ENCODE data around the gene HSPA12B. TPM values are rescaled to one million over a fixed set of nuclear protein-coding genes. Genes with fewer than 3 reads are reported as not detected.
A peak's percentile ranks its signal among the peaks of the same experiment; 100 is the strongest.

Gene HSPA12B
- total and polyA plus RNA-seq, 2 of the 13 experiments (the other 11 are each of a cell fraction or from before 2014, with no cell fraction given): 0.01 TPM; not detected in 1

DNA sequence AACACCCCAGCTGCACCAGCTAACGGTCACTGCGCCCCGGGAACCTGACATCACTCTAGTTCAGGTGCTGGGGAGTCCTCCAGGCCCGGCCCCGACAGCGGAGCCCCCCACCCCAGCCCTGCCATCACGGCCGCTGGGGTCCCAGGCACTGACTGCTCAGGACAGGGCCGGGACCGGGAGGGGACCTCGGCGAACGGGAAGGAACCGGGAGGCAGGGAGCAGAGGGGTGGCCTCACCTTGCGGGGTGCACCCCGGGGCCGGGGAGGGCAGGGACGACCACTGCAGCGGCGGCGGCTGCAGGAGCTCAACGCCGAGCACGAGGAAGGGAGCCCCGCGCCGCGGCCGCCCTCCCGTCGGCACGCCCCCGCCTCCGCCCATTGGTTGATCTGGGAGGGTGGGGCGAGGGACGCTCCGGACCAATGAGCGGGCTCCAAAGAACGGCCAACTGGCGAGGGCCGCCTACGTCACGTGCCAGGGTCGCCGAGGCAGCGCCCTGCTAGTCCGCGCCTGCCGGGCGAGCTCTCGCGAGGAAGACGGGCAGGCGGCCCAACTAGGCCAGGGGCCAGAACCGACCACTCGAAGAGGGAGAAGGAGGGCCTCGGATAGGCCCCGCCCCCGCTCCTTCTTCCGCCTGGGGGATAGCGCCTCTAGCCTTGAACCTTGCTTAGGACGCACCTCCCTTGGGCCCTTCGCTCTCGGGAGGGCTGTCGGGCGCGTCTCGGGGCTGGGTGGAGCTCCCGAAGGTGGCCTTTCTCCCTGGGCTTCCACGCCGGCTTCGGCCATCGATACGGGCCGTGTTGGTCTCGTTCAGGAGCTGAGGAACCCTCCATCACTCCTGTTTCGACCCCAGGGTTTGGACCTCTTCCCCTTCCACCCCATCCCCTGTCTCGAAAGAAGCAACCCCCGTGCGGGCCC, 35.2 kb downstream of the HSPA12B start, which contains the start of gene ADISSP (continued):
- TF ChIP-seq, protein P1, sequence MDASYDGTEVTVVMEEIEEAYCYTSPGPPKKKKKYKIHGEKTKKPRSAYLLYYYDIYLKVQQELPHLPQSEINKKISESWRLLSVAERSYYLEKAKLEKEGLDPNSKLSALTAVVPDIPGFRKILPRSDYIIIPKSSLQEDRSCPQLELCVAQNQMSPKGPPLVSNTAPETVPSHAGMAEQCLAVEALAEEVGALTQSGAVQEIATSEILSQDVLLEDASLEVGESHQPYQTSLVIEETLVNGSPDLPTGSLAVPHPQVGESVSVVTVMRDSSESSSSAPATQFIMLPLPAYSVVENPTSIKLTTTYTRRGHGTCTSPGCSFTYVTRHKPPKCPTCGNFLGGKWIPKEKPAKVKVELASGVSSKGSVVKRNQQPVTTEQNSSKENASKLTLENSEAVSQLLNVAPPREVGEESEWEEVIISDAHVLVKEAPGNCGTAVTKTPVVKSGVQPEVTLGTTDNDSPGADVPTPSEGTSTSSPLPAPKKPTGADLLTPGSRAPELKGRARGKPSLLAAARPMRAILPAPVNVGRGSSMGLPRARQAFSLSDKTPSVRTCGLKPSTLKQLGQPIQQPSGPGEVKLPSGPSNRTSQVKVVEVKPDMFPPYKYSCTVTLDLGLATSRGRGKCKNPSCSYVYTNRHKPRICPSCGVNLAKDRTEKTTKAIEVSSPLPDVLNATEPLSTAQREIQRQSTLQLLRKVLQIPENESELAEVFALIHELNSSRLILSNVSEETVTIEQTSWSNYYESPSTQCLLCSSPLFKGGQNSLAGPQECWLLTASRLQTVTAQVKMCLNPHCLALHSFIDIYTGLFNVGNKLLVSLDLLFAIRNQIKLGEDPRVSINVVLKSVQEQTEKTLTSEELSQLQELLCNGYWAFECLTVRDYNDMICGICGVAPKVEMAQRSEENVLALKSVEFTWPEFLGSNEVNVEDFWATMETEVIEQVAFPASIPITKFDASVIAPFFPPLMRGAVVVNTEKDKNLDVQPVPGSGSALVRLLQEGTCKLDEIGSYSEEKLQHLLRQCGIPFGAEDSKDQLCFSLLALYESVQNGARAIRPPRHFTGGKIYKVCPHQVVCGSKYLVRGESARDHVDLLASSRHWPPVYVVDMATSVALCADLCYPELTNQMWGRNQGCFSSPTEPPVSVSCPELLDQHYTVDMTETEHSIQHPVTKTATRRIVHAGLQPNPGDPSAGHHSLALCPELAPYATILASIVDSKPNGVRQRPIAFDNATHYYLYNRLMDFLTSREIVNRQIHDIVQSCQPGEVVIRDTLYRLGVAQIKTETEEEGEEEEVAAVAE (CRISPR knock-in tag; IDR thresholded peaks at IDR 0.05; ENCODE audit: borderline replicate concordance): peak; percentile 88; the same call in 1 of the 2 replicates
- TF ChIP-seq ZNF30 (CRISPR knock-in tag; IDR thresholded peaks at IDR 0.05): peak; percentile 23; the same call in 1 of the 2 replicates
- no peak for TF ChIP-seq ZNF530 (CRISPR knock-in tag; IDR thresholded peaks at IDR 0.05; ENCODE audit: low read depth)
- peak; percentile 80; the same call in 1 of the 2 replicates for TF ChIP-seq MEIS1 (CRISPR knock-in tag; IDR thresholded peaks at IDR 0.05; ENCODE audit: borderline replicate concordance)
- peak; percentile 90 for TF ChIP-seq PPARG (CRISPR knock-in tag; conservative IDR thresholded peaks at IDR 0.05)
- TF ChIP-seq, protein P2, sequence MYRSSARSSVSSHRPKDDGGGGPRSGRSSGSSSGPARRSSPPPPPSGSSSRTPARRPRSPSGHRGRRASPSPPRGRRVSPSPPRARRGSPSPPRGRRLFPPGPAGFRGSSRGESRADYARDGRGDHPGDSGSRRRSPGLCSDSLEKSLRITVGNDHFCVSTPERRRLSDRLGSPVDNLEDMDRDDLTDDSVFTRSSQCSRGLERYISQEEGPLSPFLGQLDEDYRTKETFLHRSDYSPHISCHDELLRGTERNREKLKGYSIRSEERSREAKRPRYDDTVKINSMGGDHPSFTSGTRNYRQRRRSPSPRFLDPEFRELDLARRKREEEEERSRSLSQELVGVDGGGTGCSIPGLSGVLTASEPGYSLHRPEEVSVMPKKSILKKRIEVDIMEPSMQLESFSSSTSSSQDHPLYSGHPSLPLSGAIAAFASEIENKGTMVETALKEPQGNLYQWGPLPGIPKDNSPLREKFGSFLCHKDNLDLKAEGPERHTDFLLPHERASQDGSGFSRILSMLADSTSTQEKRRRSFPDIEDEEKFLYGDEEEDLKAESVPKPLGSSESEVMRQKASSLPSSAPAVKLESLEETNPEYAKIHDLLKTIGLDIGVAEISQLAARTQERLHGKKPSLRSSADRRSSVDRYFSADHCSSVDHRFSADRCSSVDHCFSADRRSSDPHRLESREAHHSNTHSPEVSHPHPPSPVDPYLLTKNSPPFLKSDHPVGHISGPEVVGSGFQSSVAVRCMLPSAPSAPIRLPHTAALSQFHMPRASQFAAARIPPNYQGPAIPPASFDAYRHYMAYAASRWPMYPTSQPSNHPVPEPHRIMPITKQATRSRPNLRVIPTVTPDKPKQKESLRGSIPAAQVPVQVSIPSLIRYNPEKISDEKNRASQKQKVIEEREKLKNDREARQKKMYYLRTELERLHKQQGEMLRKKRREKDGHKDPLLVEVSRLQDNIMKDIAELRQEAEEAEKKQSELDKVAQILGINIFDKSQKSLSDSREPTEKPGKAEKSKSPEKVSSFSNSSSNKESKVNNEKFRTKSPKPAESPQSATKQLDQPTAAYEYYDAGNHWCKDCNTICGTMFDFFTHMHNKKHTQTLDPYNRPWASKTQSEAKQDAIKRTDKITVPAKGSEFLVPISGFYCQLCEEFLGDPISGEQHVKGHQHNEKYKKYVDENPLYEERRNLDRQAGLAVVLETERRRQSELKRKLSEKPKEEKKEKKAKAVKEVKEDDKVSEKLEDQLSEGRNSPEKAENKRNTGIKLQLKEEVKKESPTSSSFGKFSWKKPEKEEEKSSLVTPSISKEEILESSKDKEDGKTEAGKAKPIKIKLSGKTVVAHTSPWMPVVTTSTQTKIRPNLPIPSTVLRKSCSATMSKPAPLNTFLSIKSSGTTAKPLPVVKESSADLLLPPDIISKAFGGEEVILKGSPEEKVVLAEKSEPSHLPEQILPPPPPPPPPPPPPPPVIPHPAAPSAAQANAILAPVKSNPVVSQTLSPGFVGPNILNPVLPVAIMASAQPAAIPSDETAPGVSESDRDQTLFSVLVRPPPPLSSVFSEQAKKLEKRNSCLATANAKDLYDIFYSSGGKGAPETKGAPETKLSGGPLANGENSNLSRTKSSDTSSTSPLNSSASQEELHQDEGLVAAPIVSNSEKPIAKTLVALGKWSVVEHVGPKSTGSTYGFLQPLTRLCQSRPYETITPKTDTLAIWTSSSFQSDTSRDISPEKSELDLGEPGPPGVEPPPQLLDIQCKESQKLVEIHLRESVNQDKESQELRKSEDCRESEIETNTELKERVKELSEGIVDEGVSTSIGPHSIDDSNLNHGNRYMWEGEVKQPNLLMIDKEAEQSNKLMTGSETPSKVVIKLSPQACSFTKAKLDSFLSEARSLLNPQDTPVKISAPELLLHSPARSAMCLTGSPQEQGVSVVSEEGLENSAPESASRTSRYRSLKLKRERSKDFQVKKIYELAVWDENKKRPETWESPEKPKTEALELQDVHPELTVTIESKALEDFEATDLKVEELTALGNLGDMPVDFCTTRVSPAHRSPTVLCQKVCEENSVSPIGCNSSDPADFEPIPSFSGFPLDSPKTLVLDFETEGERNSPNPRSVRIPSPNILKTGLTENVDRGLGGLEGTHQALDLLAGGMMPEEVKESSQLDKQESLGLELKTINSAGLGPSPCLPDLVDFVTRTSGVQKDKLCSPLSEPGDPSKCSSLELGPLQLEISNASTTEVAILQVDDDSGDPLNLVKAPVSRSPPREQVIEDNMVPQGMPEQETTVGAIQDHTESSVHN (CRISPR knock-in tag; IDR thresholded peaks at IDR 0.05): peak; percentile 75; the same call in 1 of the 2 replicates
- TF ChIP-seq, protein P3, sequence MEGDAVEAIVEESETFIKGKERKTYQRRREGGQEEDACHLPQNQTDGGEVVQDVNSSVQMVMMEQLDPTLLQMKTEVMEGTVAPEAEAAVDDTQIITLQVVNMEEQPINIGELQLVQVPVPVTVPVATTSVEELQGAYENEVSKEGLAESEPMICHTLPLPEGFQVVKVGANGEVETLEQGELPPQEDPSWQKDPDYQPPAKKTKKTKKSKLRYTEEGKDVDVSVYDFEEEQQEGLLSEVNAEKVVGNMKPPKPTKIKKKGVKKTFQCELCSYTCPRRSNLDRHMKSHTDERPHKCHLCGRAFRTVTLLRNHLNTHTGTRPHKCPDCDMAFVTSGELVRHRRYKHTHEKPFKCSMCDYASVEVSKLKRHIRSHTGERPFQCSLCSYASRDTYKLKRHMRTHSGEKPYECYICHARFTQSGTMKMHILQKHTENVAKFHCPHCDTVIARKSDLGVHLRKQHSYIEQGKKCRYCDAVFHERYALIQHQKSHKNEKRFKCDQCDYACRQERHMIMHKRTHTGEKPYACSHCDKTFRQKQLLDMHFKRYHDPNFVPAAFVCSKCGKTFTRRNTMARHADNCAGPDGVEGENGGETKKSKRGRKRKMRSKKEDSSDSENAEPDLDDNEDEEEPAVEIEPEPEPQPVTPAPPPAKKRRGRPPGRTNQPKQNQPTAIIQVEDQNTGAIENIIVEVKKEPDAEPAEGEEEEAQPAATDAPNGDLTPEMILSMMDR (CRISPR knock-in tag; IDR thresholded peaks at IDR 0.05): peak; percentile 74
- TF ChIP-seq, protein P4, sequence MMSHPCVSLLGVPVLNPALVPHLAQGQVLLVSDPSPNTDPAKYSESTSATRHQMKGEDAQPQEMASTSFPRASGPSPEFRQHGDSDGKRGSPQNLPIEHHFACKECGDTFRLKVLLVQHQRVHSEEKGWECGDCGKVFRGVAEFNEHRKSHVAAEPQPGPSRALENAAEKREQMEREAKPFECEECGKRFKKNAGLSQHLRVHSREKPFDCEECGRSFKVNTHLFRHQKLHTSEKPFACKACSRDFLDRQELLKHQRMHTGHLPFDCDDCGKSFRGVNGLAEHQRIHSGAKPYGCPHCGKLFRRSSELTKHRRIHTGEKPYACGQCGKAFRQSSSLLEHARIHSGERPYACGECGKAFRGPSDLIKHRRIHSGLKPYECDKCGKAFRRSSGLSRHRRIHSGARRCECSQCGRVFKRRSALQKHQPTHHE (CRISPR knock-in tag; IDR thresholded peaks at IDR 0.05; ENCODE audit: borderline replicate concordance): peak; percentile 83; the same call in 1 of the 2 replicates
- no peak for TF ChIP-seq ZNF10 (CRISPR knock-in tag; IDR thresholded peaks at IDR 0.05; ENCODE audit: borderline replicate concordance, low read depth)
- TF ChIP-seq MIER2 (CRISPR knock-in tag; IDR thresholded peaks at IDR 0.05): peak; percentile 22; the same call in 1 of the 2 replicates
- peak; percentile 49 for TF ChIP-seq ZNF567 (CRISPR knock-in tag; IDR thresholded peaks at IDR 0.05; ENCODE audit: borderline replicate concordance)

Measured in HepG2 (cell line).